Stomach (tissue), 9 donors: ENCODE measurements around the gene OVCH1. TPM values are rescaled to one million over a fixed set of nuclear protein-coding genes. Genes with fewer than 3 reads are reported as not detected.
"Not testable (repeated sequence)": the region's sequence is repeated elsewhere in the genome, so short reads cannot be mapped to it uniquely, and the experiment has no call there.

Experiments
- DNase-seq, 2 donors: peaks; one replicate each; pipeline versions ENCODE4 v3.0.0 to v3.0.0-alpha.2; 2013 to 2019
- H3K27ac ChIP-seq, 5 donors: fragments of 200-600 bp in 4 of 5; sonication (generic) in 4 of 5; one replicate each; pipeline ENCODE4 v1.5.1; 2013 to 2019; ENCODE audit warnings: mild to moderate bottlenecking in 1 of 5, moderate library complexity in 1 of 5
- H3K27me3 ChIP-seq, 3 donors: fragments of 200-600 bp; sonication (generic); one replicate each; pipeline ENCODE4 v1.5.1; 2017 to 2019; ENCODE audit warnings: mixed run types in 1 of 3
- H3K36me3 ChIP-seq, 4 donors: fragments of 200-600 bp; sonication (generic); 1 replicate in 3 of 4; 2 replicates in 1 of 4; pipeline ENCODE4 v1.5.1; 2016 to 2019
- H3K4me1 ChIP-seq, 4 donors: fragments of 200-600 bp; sonication (generic); one replicate each; pipeline ENCODE4 v1.5.1; 2016 to 2019
- H3K4me3 ChIP-seq, 4 donors: fragments of 200-600 bp; sonication (generic) in 3 of 4; one replicate each; pipeline ENCODE4 v1.5.1; 2016 to 2019; ENCODE audit warnings: mild to moderate bottlenecking in 1 of 4
- H3K9me3 ChIP-seq, 4 donors: fragments of 200-600 bp; sonication (generic); one replicate each; pipeline ENCODE4 v1.5.1; 2016 to 2019
- EP300 ChIP-seq: sonication (generic); formaldehyde crosslinking; IDR thresholded peaks from one replicate; pipeline ENCODE4 v1.6.1; 2017; ENCODE audit warnings: antibody characterized with exemption
- POLR2A ChIP-seq, 4 donors: fragments of 450-650 bp; IDR thresholded peaks; one replicate each; pipeline ENCODE4 v1.6.1; 2016; ENCODE audit warnings: antibody characterized with exemption in 4 of 4, control low read depth in 2 of 4, mild to moderate bottlenecking in 1 of 4, moderate library complexity in 1 of 4
- POLR2AphosphoS5 ChIP-seq, 3 donors: sonication (generic); formaldehyde crosslinking; IDR thresholded peaks; one replicate each; pipeline ENCODE4 v1.6.1; 2016; ENCODE audit warnings: antibody characterized with exemption in 3 of 3
- WGBS, 5 donors: extraction: QIAGEN DNeasy Blood & Tissue Kit in 3 of 5; methylation state at CpG; one replicate each; pipeline versions ENCODE4 v1.1.5 to v1.1.7; 2013 to 2018; 5-methylcytosine and 5-hydroxymethylcytosine counted together
- intact Hi-C: fragments of 100-400 bp; cut with DNase I; formaldehyde crosslinking; loops from one replicate; pipeline ENCODE4 v1.15.1; 2023; ENCODE audit warnings: low total_unique reads
- polyA plus RNA-seq, 3 donors: library from polyadenylated mRNA; stranded (reverse); fragments of 200-250 nt; gene quantifications; one replicate each; pipeline ENCODE4 v1.2.3, GENCODE V29; 2013
- total RNA-seq, 5 donors: library from RNA; depleted of rRNA; stranded (reverse); fragments of >200 nt; gene quantifications; one replicate each; pipeline versions ENCODE4 v1.1.0 to v1.2.3, GENCODE V29; 2014 to 2016
- TF ChIP-seq, protein P1 (sequence below), 7 experiments: fragments of 450-650 bp in 4 of 7; fragments of 200-600 bp in 3 of 7; sonication (generic) in 3 of 7; IDR thresholded peaks; one replicate each; pipeline ENCODE4 v1.5.1; 2016 to 2019; ENCODE audit warnings: antibody characterized with exemption in 7 of 7, control low read depth in 2 of 7, mild to moderate bottlenecking in 1 of 7
- donor health status: healthy with polysubstance abuse.
- donor health status: Bipolar disorder and iron deficiency.
- donor health status: healthy.

OVCH1 gene
- total and polyA plus RNA-seq, 8 donors, result 0.18 TPM; not detected in 6

- H3K27me3 ChIP-seq, result no peaks in the 10 kb centered on the region
- TF ChIP-seq, protein P1, sequence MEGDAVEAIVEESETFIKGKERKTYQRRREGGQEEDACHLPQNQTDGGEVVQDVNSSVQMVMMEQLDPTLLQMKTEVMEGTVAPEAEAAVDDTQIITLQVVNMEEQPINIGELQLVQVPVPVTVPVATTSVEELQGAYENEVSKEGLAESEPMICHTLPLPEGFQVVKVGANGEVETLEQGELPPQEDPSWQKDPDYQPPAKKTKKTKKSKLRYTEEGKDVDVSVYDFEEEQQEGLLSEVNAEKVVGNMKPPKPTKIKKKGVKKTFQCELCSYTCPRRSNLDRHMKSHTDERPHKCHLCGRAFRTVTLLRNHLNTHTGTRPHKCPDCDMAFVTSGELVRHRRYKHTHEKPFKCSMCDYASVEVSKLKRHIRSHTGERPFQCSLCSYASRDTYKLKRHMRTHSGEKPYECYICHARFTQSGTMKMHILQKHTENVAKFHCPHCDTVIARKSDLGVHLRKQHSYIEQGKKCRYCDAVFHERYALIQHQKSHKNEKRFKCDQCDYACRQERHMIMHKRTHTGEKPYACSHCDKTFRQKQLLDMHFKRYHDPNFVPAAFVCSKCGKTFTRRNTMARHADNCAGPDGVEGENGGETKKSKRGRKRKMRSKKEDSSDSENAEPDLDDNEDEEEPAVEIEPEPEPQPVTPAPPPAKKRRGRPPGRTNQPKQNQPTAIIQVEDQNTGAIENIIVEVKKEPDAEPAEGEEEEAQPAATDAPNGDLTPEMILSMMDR (IDR thresholded peaks at IDR 0.05), result no peak
- TF ChIP-seq EP300, result no peak
- no peak for TF ChIP-seq POLR2AphosphoS5 (IDR thresholded peaks at IDR 0.05)
- TF ChIP-seq POLR2A (IDR thresholded peaks at IDR 0.05), result no peak
- no peak for DNase-seq
- 92 to 96% (median 94%) methylated on average over 61 to 65 of the region's 65 CpGs for WGBS, 5 donors
- intact Hi-C loops, result no loop called here
- no peak overlapping the region for H3K4me3 ChIP-seq
- H3K27ac ChIP-seq, result peak overlapping the region in 1 of 5 donors; percentile 20
- H3K36me3 ChIP-seq, result no peaks in the 10 kb centered on the region
- H3K4me1 ChIP-seq, result no peaks in the 10 kb centered on the region
- H3K9me3 ChIP-seq, result no peaks in the 10 kb centered on the region
These were observed 108.1 kb downstream of the OVCH1 start for GRCh38 chr12:29389295-29389919.

DNA sequence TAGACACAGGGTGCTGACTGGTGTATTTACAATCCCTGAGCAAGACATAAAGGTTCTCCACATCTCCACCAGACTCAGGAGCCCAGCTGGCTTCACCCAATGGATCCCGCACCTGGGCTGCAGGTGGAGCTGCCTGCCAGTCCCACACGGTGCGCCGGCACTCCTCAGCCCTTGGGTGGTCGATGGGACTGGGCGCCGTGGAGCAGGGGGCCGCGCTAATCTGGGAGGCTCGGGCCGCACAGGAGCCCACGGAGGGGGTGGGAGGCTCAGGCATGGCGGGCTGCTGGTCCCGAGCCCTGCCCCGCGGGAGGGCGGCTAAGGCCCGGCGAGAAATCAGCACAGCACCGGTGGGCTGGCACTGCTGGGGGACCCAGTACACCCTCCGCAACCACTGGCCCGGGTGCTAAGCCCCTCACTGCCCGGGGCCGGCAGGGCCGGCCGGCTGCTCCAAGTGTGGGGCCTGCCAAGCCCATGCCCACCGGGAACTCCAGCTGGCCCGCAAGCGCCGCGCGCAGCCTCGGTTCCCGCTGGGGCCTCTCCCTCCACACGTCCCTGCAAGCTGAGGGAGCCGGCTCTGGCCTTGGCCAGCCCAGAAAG is 111.3 kb downstream of the OVCH1 start:
- DNase-seq, result not testable (repeated sequence)

GRCh38 chr12:29385194-29385593 is 112.3 kb downstream of the OVCH1 start:
- H3K27ac ChIP-seq, H3K4me1 ChIP-seq, H3K4me3 ChIP-seq, H3K9me3 ChIP-seq, H3K27me3 ChIP-seq, intact Hi-C loops, H3K36me3 ChIP-seq, DNase-seq: not testable (repeated sequence)
- 93 to 96% (median 95%) methylated on average over 17 of the region's 17 CpGs for WGBS, 5 donors

More for the DNA sequence above, 111.3 kb downstream of the OVCH1 start:
- H3K27me3 ChIP-seq, intact Hi-C loops, H3K9me3 ChIP-seq, H3K4me1 ChIP-seq, H3K27ac ChIP-seq, H3K4me3 ChIP-seq, H3K36me3 ChIP-seq: not testable (repeated sequence)
- WGBS, 5 donors, result 94 to 99% (median 96%) methylated on average over 17 to 36 of the region's 36 CpGs

DNA sequence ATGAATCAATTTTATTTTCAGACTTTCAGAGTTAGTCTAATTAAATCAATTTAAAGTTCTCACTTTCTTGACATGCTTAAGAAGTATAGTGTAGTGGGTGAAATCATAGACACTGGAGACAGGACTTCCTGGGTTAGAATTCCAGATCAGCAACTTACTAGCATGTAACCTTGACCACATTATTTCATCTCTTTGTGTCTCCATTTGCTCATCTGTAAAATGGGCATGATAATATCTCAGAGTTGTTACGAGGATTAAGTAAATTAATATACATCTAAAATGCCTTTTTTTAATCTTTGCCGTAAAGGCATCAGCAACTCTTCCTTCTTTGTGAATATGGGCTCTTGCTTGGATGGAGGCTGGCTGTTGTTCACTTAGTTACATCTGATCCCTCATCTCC is 115.2 kb downstream of the OVCH1 start:
- TF ChIP-seq POLR2A (IDR thresholded peaks at IDR 0.05) (no peak), POLR2AphosphoS5 (IDR thresholded peaks at IDR 0.05) (no peak), EP300 (no peak)
- TF ChIP-seq, protein P1 (IDR thresholded peaks at IDR 0.05), result no peak
- Histone ChIP-seq H3K9me3 (no peaks in the 10 kb centered on the region), H3K27me3 (no peaks in the 10 kb centered on the region), H3K27ac (no peak overlapping the region), H3K4me3 (no peak overlapping the region), H3K4me1 (peaks cover 10 to 33% (median 17%) of the 10 kb centered on the region in 4 donors), H3K36me3 (peaks cover 0 to 7% (median 2%) of the 10 kb centered on the region in 4 donors)
- DNase-seq, result no peak
- 91 to 99% (median 97%) methylated on average over 2 of the region's 2 CpGs for WGBS, 5 donors
- intact Hi-C loops, result no loop called here

GRCh38 chr12:29380536-29381523 is 116.7 kb downstream of the OVCH1 start, which contains the start of gene ERGIC2:
Gene ERGIC2, minus strand, starts transcription at chr12:29381172. Its CDS starts 9,539 bp downstream, at chr12:29371633.
- H3K36me3 ChIP-seq, result peaks cover 0 to 8% (median 2%) of the 10 kb centered on the region in 4 donors
- peak; percentile 92 to 99 for DNase-seq
- H3K9me3 ChIP-seq, result no peaks in the 10 kb centered on the region
- peak within 1 kb of the TSS; percentile 74 to 99 (median 86) for H3K4me3 ChIP-seq
- H3K27ac ChIP-seq, result peak within 1 kb of the TSS; percentile 82 to 96 (median 92)
- 0% methylated on average over 45 to 55 of the region's 55 CpGs for WGBS, 5 donors
- intact Hi-C loops, result no loop called here
- TF ChIP-seq POLR2AphosphoS5 (IDR thresholded peaks at IDR 0.05) (peak; percentile 60 to 91 (median 77)), POLR2A (IDR thresholded peaks at IDR 0.05) (peak in 2 of 4 donors; percentile 27 to 49), EP300 (peak; percentile 24)
- TF ChIP-seq, protein P1 (IDR thresholded peaks at IDR 0.05), result no peak
- peaks cover 10 to 39% (median 17%) of the 10 kb centered on the region in 4 donors for H3K4me1 ChIP-seq
- H3K27me3 ChIP-seq, result no peaks in the 10 kb centered on the region
